ENCODE measurements around the gene ZBTB22.
A peak's percentile ranks its signal among the peaks of the same experiment; 100 is the strongest.
"Not testable (repeated sequence)": the region's sequence is repeated elsewhere in the genome, so short reads cannot be mapped to it uniquely, and the experiment has no call there.

ZBTB22 gene, protein sequence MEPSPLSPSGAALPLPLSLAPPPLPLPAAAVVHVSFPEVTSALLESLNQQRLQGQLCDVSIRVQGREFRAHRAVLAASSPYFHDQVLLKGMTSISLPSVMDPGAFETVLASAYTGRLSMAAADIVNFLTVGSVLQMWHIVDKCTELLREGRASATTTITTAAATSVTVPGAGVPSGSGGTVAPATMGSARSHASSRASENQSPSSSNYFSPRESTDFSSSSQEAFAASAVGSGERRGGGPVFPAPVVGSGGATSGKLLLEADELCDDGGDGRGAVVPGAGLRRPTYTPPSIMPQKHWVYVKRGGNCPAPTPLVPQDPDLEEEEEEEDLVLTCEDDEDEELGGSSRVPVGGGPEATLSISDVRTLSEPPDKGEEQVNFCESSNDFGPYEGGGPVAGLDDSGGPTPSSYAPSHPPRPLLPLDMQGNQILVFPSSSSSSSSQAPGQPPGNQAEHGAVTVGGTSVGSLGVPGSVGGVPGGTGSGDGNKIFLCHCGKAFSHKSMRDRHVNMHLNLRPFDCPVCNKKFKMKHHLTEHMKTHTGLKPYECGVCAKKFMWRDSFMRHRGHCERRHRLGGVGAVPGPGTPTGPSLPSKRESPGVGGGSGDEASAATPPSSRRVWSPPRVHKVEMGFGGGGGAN

DNA sequence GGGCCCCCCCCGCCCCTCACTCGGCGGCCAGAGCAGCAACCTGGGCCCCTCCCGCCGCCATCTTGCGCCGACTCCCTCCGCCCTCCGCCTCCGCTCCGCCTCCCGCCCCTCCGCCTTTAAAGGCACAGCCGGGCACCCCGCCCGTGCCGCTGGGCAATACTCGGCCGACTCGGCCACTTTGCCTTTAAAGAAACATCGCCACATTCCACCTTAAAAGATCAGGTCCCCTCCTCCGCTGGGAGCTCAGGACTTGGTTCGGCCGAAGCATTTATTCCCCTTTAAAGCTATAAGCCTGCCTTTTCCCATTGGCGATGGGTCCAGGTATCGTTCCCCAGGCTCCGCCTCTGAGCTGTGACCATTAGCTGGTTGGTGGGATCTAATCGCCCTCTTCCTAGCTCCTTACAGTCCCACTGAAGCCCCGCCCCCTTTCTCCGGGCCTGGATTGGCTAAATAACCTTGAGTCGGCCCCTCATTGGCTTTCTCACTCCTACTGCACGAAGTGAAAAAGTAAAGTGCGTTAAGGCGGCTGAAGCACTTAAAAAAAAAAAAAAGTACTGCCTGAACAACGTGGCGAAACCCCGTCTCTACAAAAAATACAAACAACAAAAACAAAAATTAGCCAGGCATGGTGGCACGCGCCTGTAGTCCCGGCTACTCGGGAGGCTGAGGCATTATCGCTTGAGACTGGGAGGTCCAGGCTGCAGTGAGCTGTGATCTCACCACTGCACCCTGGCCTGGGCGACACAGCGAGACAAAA lies at the start of gene ZBTB22:
Gene ZBTB22, minus strand, starts transcription at position 76 of the 757 bp plus-strand sequence. CDS start 828 bp downstream, outside the sequence.
- peaks cover 57% of the 10 kb centered on the region for H3F3A ChIP-seq (ENCODE audit: insufficient read depth)

DNA sequence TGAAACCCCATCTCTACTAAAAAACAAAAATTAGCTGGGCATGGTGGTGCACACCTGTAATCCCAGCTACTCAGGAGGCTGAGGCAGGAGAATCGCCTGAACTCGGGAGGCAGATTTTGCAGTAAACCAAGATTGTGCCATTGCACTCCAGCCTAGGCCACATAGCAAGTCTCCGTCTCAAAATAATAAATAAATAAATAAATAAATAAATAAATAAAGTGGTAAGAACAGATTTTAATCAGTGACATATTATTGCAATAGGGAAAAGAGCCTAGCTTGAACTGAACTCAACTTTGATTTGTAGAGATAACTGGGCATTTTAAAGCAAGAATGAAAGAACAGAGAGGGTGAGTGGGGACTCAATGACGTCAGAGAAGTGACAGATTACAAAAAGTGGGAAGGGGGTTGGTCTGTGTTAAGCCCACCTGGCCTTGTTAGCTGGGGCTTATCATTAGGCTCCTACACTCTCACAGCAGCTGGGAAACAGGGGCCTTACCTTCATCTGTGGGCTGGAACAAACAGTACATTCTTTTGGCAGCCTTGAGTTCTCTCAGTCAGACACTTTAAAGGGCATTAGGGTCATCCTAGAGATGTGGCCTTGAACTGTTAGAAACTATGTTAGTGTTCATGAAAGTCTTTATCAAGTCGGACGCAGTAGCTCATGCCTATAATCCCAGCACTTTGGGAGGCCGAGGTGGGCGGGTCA lies 49.6 kb upstream of the ZBTB22 start:
- H3F3A ChIP-seq (ENCODE audit: insufficient read depth), result no peaks in the 10 kb centered on the region
- H3K79me2 ChIP-seq (ENCODE audit: insufficient read depth, low read length), result no peaks in the 10 kb centered on the region
- no peaks in the 10 kb centered on the region for H3K36me3 ChIP-seq (ENCODE audit: low read length)
- no peaks in the 10 kb centered on the region for H4K20me1 ChIP-seq (ENCODE audit: low read depth, low read length)
- no peaks in the 10 kb centered on the region for H3K27me3 ChIP-seq (ENCODE audit: low read length)
- no peaks in the 10 kb centered on the region for H3K9me3 ChIP-seq (ENCODE audit: insufficient read depth, low read length)
- H3K4me2 ChIP-seq (ENCODE audit: low read depth, low read length, poor library complexity, severe bottlenecking), result no peak overlapping the region
- no peak overlapping the region for H3K9ac ChIP-seq (ENCODE audit: low read length)
- H3K27ac ChIP-seq (ENCODE audit: low read depth, low read length), result no peak overlapping the region
- no peak overlapping the region for H3K4me3 ChIP-seq (ENCODE audit: insufficient read depth, low read length, poor library complexity, severe bottlenecking)
- no peaks in the 10 kb centered on the region for H3K9me2 ChIP-seq (replicated peaks; ENCODE audit: insufficient read depth, low read length)
- no peak overlapping the region for H2AFZ ChIP-seq (ENCODE audit: low read depth, low read length, severe bottlenecking)
- TF ChIP-seq EZH2phosphoT487 (conservative IDR thresholded peaks at IDR 0.05; ENCODE audit: low read length), result no peak
- TF ChIP-seq, protein P1, sequence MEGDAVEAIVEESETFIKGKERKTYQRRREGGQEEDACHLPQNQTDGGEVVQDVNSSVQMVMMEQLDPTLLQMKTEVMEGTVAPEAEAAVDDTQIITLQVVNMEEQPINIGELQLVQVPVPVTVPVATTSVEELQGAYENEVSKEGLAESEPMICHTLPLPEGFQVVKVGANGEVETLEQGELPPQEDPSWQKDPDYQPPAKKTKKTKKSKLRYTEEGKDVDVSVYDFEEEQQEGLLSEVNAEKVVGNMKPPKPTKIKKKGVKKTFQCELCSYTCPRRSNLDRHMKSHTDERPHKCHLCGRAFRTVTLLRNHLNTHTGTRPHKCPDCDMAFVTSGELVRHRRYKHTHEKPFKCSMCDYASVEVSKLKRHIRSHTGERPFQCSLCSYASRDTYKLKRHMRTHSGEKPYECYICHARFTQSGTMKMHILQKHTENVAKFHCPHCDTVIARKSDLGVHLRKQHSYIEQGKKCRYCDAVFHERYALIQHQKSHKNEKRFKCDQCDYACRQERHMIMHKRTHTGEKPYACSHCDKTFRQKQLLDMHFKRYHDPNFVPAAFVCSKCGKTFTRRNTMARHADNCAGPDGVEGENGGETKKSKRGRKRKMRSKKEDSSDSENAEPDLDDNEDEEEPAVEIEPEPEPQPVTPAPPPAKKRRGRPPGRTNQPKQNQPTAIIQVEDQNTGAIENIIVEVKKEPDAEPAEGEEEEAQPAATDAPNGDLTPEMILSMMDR (IDR thresholded peaks at IDR 0.05; ENCODE audit: insufficient read depth, low read length, poor library complexity, severe bottlenecking), result no peak

More for the DNA sequence above, at the start of gene ZBTB22:
- TF ChIP-seq, protein P1 (IDR thresholded peaks at IDR 0.05; ENCODE audit: insufficient read depth, low read length, poor library complexity, severe bottlenecking), result no peak
- no peak for TF ChIP-seq EZH2phosphoT487 (conservative IDR thresholded peaks at IDR 0.05; ENCODE audit: low read length)
- Histone ChIP-seq H3K4me2 (ENCODE audit: low read depth, low read length, poor library complexity, severe bottlenecking) (peak within 1 kb of the TSS; percentile 55), H3K79me2 (ENCODE audit: insufficient read depth, low read length) (peaks cover 40% of the 10 kb centered on the region), H3K9me2 (replicated peaks; ENCODE audit: insufficient read depth, low read length) (no peaks in the 10 kb centered on the region), H3K27ac (ENCODE audit: low read depth, low read length) (peak within 1 kb of the TSS; percentile 77), H3K9me3 (ENCODE audit: insufficient read depth, low read length) (no peaks in the 10 kb centered on the region), H2AFZ (ENCODE audit: low read depth, low read length, severe bottlenecking) (peak within 1 kb of the TSS; percentile 1), H3K27me3 (ENCODE audit: low read length) (no peaks in the 10 kb centered on the region), H3K4me3 (ENCODE audit: insufficient read depth, low read length, poor library complexity, severe bottlenecking) (peak within 1 kb of the TSS; percentile 66), H3K9ac (ENCODE audit: low read length) (peak within 1 kb of the TSS; percentile 45), H4K20me1 (ENCODE audit: low read depth, low read length) (no peaks in the 10 kb centered on the region; the same call in 1 of the 2 replicates), H3K36me3 (ENCODE audit: low read length) (peaks cover 21% of the 10 kb centered on the region)

DNA sequence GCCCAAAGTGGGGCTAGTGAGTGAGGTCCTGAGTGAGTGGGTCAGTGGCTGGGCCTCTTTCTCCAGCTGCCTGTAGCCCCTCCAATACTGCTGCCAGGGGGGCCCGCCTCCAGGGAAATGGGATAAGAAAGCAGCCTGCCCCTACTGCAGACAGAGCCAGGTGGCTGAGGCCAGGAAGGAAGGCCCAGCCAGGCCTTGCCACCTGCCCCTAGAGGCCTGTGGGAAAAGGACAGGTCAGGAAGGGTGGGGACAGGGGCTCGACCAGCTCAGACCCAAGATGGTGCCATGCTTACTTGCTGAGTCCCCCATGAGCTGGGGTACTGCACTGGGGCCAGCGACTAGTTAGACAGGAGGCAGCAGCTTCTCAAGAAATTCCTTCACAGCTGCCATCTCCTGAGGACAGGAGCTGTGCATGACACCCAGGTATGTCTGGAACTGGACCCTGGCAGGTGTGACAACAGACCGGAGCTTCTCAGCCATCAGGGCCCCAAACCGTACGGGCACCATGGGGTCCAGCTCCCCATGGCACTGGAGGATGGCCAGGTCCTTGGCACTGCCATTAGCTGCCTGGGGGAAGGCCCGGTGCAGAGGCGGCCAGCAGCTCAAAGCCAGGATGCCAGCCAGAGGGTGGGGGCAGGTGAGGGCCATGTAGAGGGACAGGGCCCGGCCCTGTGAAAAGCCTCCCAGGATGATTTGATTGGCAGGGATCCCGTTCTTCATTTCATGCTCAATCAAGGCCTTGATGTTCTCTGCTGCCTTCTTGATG lies 47.8 kb upstream of the ZBTB22 start:
- H4K20me1 ChIP-seq (ENCODE audit: low read depth, low read length); H2AFZ ChIP-seq (ENCODE audit: low read depth, low read length, severe bottlenecking); H3K4me3 ChIP-seq (ENCODE audit: insufficient read depth, low read length, poor library complexity, severe bottlenecking); H3K27me3 ChIP-seq (ENCODE audit: low read length); H3K9me2 ChIP-seq (replicated peaks; ENCODE audit: insufficient read depth, low read length); H3F3A ChIP-seq (ENCODE audit: insufficient read depth); H3K4me2 ChIP-seq (ENCODE audit: low read depth, low read length, poor library complexity, severe bottlenecking); H3K27ac ChIP-seq (ENCODE audit: low read depth, low read length); H3K79me2 ChIP-seq (ENCODE audit: insufficient read depth, low read length); H3K9me3 ChIP-seq (ENCODE audit: insufficient read depth, low read length); H3K9ac ChIP-seq (ENCODE audit: low read length); H3K36me3 ChIP-seq (ENCODE audit: low read length): not testable (repeated sequence)

DNA sequence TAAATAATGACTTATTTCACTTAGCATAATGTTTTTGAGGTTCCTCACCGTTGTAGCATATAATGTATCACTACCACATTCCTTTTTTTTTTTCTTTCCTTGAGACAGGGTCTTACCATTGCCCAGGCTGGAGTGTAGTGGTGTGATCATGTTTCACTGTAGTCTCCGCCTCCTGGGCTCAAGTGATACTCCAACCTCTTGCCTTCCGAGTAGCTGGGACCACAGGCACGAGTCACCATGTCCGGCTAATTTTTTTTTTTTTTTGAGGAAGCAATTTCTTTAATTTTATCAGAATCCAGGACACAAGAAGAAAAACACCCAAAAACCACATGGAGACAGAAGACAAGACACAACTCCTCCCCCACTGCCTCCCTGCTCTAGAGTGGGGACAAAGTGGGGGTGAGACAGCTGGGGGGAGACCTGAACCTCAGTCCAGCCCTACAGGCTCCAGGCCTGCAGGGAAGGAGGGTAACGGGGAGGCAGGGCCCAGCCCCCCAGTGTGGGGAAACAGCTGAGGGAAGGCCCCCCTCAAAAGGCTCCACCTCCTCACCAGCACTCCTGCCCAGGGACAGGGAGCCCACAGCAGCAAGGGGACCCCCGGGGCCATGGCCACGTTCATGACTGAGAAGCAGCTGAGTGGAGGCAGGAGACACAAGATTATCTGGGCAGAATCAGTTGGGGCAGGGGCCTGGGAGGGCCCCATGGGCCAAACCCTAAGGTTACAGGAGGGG lies 47.1 kb upstream of the ZBTB22 start:
- not testable (repeated sequence) for H3K4me2 ChIP-seq (ENCODE audit: low read depth, low read length, poor library complexity, severe bottlenecking); H4K20me1 ChIP-seq (ENCODE audit: low read depth, low read length); H3K27me3 ChIP-seq (ENCODE audit: low read length); H3K4me3 ChIP-seq (ENCODE audit: insufficient read depth, low read length, poor library complexity, severe bottlenecking); H3K36me3 ChIP-seq (ENCODE audit: low read length); H3K79me2 ChIP-seq (ENCODE audit: insufficient read depth, low read length); H3F3A ChIP-seq (ENCODE audit: insufficient read depth); H3K9me3 ChIP-seq (ENCODE audit: insufficient read depth, low read length); H3K27ac ChIP-seq (ENCODE audit: low read depth, low read length); H3K9me2 ChIP-seq (replicated peaks; ENCODE audit: insufficient read depth, low read length); H3K9ac ChIP-seq (ENCODE audit: low read length); H2AFZ ChIP-seq (ENCODE audit: low read depth, low read length, severe bottlenecking)

DNA sequence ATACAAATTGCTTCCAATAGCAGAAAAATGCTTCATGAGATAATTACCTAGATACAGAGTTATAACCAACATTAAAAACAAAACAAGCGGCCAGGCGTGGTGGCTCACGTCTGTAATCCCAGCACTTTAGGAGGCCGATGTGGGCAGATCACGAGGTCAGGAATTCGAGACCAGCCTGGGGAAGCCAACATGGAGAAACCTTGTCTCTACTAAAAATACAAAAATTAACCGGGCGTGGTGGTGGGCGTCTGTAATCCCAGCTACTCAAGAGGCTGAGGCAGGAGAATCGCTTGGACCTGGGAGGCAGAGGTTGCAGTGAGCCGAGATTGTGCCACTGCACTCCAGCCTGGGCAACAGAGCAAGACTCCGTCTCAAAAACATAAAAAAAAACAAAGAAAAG lies 45.9 kb upstream of the ZBTB22 start:
- not testable (repeated sequence) for H3K79me2 ChIP-seq (ENCODE audit: insufficient read depth, low read length); H3K4me3 ChIP-seq (ENCODE audit: insufficient read depth, low read length, poor library complexity, severe bottlenecking); H3K9me2 ChIP-seq (replicated peaks; ENCODE audit: insufficient read depth, low read length); H3K4me2 ChIP-seq (ENCODE audit: low read depth, low read length, poor library complexity, severe bottlenecking); H3F3A ChIP-seq (ENCODE audit: insufficient read depth); H3K27me3 ChIP-seq (ENCODE audit: low read length); H2AFZ ChIP-seq (ENCODE audit: low read depth, low read length, severe bottlenecking); H3K9me3 ChIP-seq (ENCODE audit: insufficient read depth, low read length); H3K36me3 ChIP-seq (ENCODE audit: low read length); H3K9ac ChIP-seq (ENCODE audit: low read length); H4K20me1 ChIP-seq (ENCODE audit: low read depth, low read length); H3K27ac ChIP-seq (ENCODE audit: low read depth, low read length)

Data from SU-DHL-6 (cell line).